GM18519 (cell line): ENCODE measurements around the gene GTF3C1.

Experiments
- ATAC-seq: cut with Tn5 transposase; IDR thresholded peaks from one replicate; pipeline ENCODE4 v1.9.1; 2021; ENCODE audit warnings: mild to moderate bottlenecking, moderate library complexity; ENCODE audit not compliant: unreplicated experiment, low FRiP score

Gene GTF3C1

GRCh38 chr16:27430923-27431484 is 118.7 kb downstream of the GTF3C1 start:
- no peak for ATAC-seq

GRCh38 chr16:27430512-27430911 is 119.2 kb downstream of the GTF3C1 start:
- no peak for ATAC-seq

- no peak for ATAC-seq
These were observed 119.7 kb downstream of the GTF3C1 start for GRCh38 chr16:27429981-27430441.

GRCh38 chr16:27429330-27429871 is 120.3 kb downstream of the GTF3C1 start:
- ATAC-seq: no peak

- ATAC-seq: no peak
These were observed 121.5 kb downstream of the GTF3C1 start for GRCh38 chr16:27428026-27428785.

- ATAC-seq: no peak
These were observed 122.2 kb downstream of the GTF3C1 start for GRCh38 chr16:27427538-27427937.

- peak; percentile 70 for ATAC-seq
These were observed 123.0 kb downstream of the GTF3C1 start for GRCh38 chr16:27426423-27427408.

GRCh38 chr16:27425961-27426360 is 123.8 kb downstream of the GTF3C1 start:
- ATAC-seq: no peak

GRCh38 chr16:27424772-27425498 is 124.8 kb downstream of the GTF3C1 start:
- ATAC-seq: no peak

- no peak for ATAC-seq
These were observed 127.6 kb downstream of the GTF3C1 start for GRCh38 chr16:27421961-27422740.

GRCh38 chr16:27417047-27417671 is 132.6 kb downstream of the GTF3C1 start:
- no peak for ATAC-seq

- no peak for ATAC-seq
These were observed 134.8 kb downstream of the GTF3C1 start for GRCh38 chr16:27414788-27415431.

GRCh38 chr16:27413956-27414355 is 135.8 kb downstream of the GTF3C1 start:
- no peak for ATAC-seq

- ATAC-seq: no peak
These were observed 139.0 kb downstream of the GTF3C1 start for GRCh38 chr16:27410761-27411160.
